Mammary epithelial cell (primary cell): ENCODE results near the gene RAI1.

ENCODE experiments used
- CTCF ChIP-seq, 2 donors: IDR thresholded peaks in 1 of 2; conservative IDR thresholded peaks in 1 of 2; 2 replicates each; pipeline ENCODE4 v1.5.1; 2011 to 2012; ENCODE audit warnings: inconsistent platforms in 2 of 2, low read length in 2 of 2, mild to moderate bottlenecking in 2 of 2, control low read depth in 1 of 2, low read depth in 1 of 2; ENCODE audit not compliant: insufficient read depth in 1 of 2; ENCODE audit errors: extremely low read depth in 1 of 2
- EZH2 ChIP-seq: IDR thresholded peaks from 2 replicates; pipeline ENCODE4 v1.6.1; 2012; ENCODE audit warnings: low read length, inconsistent platforms, borderline replicate concordance

GRCh38 chr17:17693253-17694168 lies 12.3 kb downstream of the RAI1 start:
- peak in 1 of 2 donors; percentile 12 for TF ChIP-seq CTCF (conservative IDR thresholded peaks at IDR 0.05 in 1 of 2, IDR thresholded peaks at IDR 0.05 in 1 of 2; ENCODE audit: extremely low read depth in 1 of 2, insufficient read depth in 1 of 2, low read depth in 1 of 2, low read length in 2 of 2)
- TF ChIP-seq EZH2: no peak
